ENCODE results near the gene KLF2.
A peak's percentile ranks its signal among the peaks of the same experiment; 100 is the strongest.

Gene KLF2

GRCh38 chr19:16375157-16375935, 50.7 kb downstream of the KLF2 start:
- FAIRE-seq, result no peak
- no peak for DNase-seq (ENCODE audit: low spot score)

- no peak for FAIRE-seq
- DNase-seq (ENCODE audit: low spot score), result no peak
Measured at GRCh38 chr19:16375936-16376185, 51.2 kb downstream of the KLF2 start.

GRCh38 chr19:16376241-16376640, 51.6 kb downstream of the KLF2 start:
- DNase-seq (ENCODE audit: low spot score) (no peak), FAIRE-seq (no peak)

GRCh38 chr19:16376649-16377048, 52.0 kb downstream of the KLF2 start:
- DNase-seq (ENCODE audit: low spot score), result peak; percentile 22
- no peak for FAIRE-seq

GRCh38 chr19:16377521-16377920, 52.9 kb downstream of the KLF2 start:
- DNase-seq (ENCODE audit: low spot score) (no peak), FAIRE-seq (no peak)

All from urothelium cell line (cell line).